Stomach smooth muscle (tissue), 2 donors: ENCODE results near the gene ITPR1.

Source experiments
- H3K27ac ChIP-seq: one replicate; pipeline ENCODE4 v1.7.0; 2013; ENCODE audit warnings: mild to moderate bottlenecking, low read length, inconsistent platforms
- H3K27me3 ChIP-seq, 2 donors: one replicate each; pipeline ENCODE4 v1.7.0; 2013; ENCODE audit warnings: low read length in 2 of 2; ENCODE audit not compliant: insufficient read depth in 2 of 2, control insufficient read depth in 1 of 2
- H3K36me3 ChIP-seq, 2 donors: one replicate each; pipeline ENCODE4 v1.7.0; 2013; ENCODE audit warnings: low read length in 2 of 2; ENCODE audit not compliant: control insufficient read depth in 2 of 2, insufficient read depth in 2 of 2
- H3K4me1 ChIP-seq: one replicate; pipeline ENCODE4 v1.7.0; 2013; ENCODE audit warnings: low read length; ENCODE audit not compliant: control insufficient read depth, insufficient read depth
- H3K4me3 ChIP-seq, 2 donors: one replicate each; pipeline ENCODE4 v1.7.0; 2013; ENCODE audit warnings: low read length in 2 of 2
- H3K9ac ChIP-seq, 2 donors: one replicate each; pipeline ENCODE4 v1.7.0; 2013; ENCODE audit warnings: low read length in 2 of 2, mild to moderate bottlenecking in 1 of 2
- H3K9me3 ChIP-seq, 2 donors: one replicate each; pipeline ENCODE4 v1.7.0; 2013; ENCODE audit warnings: low read length in 2 of 2; ENCODE audit not compliant: control insufficient read depth in 2 of 2
- donor health status: healthy.
- donor health status: Pancreatic carcinoma.

ITPR1 gene

DNA sequence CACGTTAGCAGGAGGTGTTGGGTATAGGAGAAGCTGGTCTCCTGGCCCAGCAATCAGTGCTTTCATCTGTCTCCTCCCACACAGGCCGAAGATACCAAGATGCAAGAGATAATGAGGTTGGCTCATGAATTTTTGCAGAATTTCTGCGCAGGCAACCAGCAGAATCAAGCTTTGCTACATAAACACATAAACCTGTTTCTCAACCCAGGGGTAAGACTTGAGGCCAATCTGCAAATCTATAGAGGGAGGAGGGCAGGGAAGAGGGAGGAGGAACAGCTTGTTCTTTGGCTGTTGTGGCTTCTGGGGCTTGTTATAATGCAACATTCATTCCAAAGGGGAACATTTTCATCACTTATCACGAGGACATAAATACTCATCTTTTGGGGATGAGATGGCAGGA lies 195.3 kb downstream of the ITPR1 start:
- no peaks in the 10 kb centered on the region for H3K27me3 ChIP-seq
- no peak overlapping the region for H3K4me3 ChIP-seq
- no peak overlapping the region for H3K9ac ChIP-seq
- H3K27ac ChIP-seq, result no peak overlapping the region
- no peaks in the 10 kb centered on the region for H3K4me1 ChIP-seq
- peaks cover 47 to 49% of the 10 kb centered on the region in 2 donors for H3K36me3 ChIP-seq
- H3K9me3 ChIP-seq, result peaks cover 0 to 3% of the 10 kb centered on the region in 2 donors

DNA sequence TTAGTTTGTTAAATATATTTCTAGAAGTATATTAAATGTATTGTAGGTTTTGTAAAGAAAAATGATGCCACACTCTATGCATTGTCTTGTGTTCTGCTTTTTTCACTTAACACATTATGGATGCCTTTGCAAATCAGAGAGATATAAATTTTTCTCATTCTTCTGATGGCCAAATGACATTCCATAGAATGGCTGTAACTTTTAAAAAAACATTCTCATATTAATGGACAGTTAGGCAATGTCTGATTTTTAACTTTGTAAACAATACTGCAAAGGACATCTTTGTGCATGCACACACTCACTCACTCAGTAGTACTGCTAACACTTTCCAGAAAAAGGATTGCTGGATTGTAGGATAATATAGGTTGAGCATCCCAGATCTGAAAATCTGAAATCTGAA lies 195.9 kb downstream of the ITPR1 start:
- Histone ChIP-seq H3K9ac (no peak overlapping the region), H3K36me3 (peaks cover 46 to 47% of the 10 kb centered on the region in 2 donors), H3K4me3 (no peak overlapping the region), H3K9me3 (peaks cover 0 to 3% of the 10 kb centered on the region in 2 donors), H3K27me3 (no peaks in the 10 kb centered on the region), H3K27ac (no peak overlapping the region), H3K4me1 (no peaks in the 10 kb centered on the region)

DNA sequence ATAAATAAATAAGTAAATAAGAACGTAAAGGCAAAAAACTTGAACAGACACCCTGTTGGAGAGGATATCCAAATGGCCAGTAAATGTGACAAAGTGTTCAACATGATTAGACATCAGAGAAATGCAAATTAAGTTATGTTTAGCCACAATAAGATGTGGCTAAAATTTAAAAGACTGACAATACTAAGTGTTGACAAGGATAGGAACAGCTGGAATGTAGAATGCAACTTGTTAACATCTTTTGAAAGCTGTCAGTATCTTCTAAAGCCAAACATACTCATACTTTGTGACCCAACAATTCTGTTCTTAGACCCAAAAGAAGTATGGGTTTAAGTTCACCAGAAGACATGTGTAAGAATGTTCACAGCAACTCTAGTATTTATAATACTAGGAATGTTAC lies 197.1 kb downstream of the ITPR1 start:
- Histone ChIP-seq H3K27me3 (no peaks in the 10 kb centered on the region), H3K9me3 (peaks cover 0 to 3% of the 10 kb centered on the region in 2 donors), H3K27ac (no peak overlapping the region), H3K4me1 (no peaks in the 10 kb centered on the region), H3K9ac (no peak overlapping the region), H3K36me3 (peaks cover 36 to 40% of the 10 kb centered on the region in 2 donors), H3K4me3 (no peak overlapping the region)

DNA sequence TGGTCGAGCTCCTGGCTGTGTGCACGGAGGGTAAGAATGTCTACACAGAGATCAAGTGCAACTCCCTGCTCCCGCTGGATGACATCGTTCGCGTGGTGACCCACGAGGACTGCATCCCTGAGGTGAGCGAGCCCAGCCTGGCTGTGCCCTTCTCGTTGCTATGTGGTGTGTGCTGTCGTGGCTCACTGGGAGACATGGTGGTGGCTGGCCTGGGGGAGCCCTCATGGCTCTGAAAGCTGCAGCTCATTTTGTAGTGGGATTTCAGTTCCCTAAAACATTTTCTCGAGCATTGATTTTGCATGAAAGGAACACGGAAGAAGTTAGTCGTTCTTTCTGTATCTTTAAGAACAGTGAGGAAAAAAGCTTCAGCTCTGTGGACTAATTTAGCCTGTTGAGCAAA lies 200.5 kb downstream of the ITPR1 start:
- Histone ChIP-seq H3K9ac (no peak overlapping the region), H3K4me1 (no peaks in the 10 kb centered on the region), H3K9me3 (no peaks in the 10 kb centered on the region), H3K27ac (no peak overlapping the region), H3K27me3 (no peaks in the 10 kb centered on the region), H3K4me3 (no peak overlapping the region), H3K36me3 (peaks cover 11 to 26% of the 10 kb centered on the region in 2 donors)

DNA sequence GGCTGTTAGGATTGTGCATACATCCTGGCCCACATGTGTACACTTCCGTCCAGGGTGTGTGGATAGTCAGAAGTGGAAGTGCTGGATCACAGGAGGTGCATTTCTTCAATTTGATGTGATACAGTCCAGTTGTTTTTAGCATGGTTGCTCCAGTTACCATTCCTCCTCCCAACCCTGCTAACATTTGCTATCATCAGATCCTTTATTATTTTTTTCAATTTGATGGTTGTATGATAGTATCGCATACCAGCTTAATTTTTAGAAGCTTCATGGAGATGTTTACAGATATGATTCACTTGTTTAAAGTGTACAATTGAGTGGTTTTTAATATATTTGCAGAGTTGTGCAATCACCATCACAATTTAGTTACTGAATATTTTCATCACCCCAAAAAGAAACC lies 202.7 kb downstream of the ITPR1 start:
- Histone ChIP-seq H3K9me3 (no peaks in the 10 kb centered on the region), H3K9ac (no peak overlapping the region), H3K27ac (no peak overlapping the region), H3K27me3 (no peaks in the 10 kb centered on the region), H3K4me1 (no peaks in the 10 kb centered on the region), H3K4me3 (no peak overlapping the region), H3K36me3 (peaks cover 19 to 21% of the 10 kb centered on the region in 2 donors)

DNA sequence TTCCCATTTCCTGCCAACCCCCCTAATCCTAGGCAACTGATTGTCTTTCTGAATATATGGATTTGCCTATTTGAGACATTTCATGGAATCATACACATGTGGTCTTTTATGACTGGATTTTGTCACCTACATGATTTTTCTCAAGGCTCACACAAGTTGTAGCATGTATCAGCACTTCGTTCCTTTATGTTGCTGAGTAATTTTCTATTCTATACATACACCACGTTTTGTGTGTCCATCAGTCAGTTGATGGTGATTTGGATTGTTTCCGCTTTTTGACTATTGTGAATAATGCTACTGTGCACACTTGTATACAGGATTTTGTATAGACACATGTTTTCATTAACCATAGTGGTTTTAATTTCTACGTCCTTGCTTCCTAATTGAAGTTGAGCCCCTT lies 203.1 kb downstream of the ITPR1 start:
- Histone ChIP-seq H3K27me3 (no peaks in the 10 kb centered on the region), H3K9ac (no peak overlapping the region), H3K4me3 (no peak overlapping the region), H3K9me3 (no peaks in the 10 kb centered on the region), H3K36me3 (peaks cover 23% of the 10 kb centered on the region in 2 donors), H3K4me1 (no peaks in the 10 kb centered on the region), H3K27ac (no peak overlapping the region)

DNA sequence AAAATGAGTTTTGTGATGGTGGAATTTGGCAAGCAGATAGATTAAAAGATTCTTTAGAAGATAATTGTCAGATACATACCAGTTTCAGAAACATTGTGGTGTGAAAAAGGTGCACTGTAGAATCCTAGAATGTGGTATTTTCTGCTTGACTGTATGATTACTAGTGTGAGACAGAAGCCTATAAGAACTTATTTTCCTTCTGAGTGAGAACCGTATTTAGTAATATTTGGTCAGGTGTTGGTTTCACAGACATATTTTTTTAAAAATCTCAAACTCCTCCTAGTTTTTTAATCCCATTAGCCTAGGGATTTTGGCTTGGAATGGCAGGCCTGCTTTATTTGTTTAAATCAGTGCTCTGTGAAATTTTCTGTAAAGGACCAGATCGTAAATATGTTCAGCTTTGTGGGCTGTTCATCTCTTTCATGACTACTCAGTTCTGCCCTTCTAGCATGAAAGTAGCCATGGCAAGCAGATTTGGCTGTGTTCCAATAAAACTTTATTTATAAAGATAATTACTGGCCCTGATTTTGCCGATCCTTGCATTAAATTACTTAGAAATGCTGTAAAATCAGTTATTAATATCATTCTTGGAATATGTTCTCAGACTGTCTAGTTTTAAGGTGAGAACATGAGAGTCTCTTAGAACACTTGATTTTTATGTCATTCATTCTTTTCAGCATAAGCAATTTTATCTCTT lies 205.1 kb downstream of the ITPR1 start:
- no peak overlapping the region for H3K4me3 ChIP-seq
- H3K9me3 ChIP-seq, result no peaks in the 10 kb centered on the region
- no peaks in the 10 kb centered on the region for H3K27me3 ChIP-seq
- no peak overlapping the region for H3K27ac ChIP-seq
- no peak overlapping the region for H3K9ac ChIP-seq
- H3K4me1 ChIP-seq, result no peaks in the 10 kb centered on the region
- H3K36me3 ChIP-seq, result peaks cover 20 to 32% of the 10 kb centered on the region in 2 donors

DNA sequence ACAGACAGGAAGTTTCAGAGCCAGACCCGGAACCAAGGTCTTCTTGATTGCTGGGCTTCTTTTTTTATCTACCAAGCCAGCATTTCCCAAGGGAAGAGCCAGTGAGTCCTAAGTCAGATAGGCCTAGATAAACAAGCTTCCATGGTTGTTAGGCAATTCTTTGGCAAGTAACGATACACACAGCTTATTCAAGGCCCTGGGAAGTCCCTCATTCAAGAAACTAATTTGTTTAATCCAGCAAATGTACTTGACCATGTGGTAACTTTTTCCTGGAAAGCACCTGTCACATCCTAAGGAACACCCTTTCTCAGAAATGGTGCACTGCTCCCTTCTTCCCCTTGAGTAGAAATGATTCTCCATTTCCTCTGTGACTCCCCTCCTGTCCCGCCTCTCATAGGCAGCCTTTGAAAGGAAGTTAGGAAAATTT lies 209.9 kb downstream of the ITPR1 start:
- H3K4me3 ChIP-seq, result no peak overlapping the region
- no peaks in the 10 kb centered on the region for H3K9me3 ChIP-seq
- H3K27me3 ChIP-seq, result no peaks in the 10 kb centered on the region
- no peak overlapping the region for H3K9ac ChIP-seq
- peaks cover 23 to 53% of the 10 kb centered on the region in 2 donors for H3K36me3 ChIP-seq
- peak overlapping the region; percentile 38 for H3K27ac ChIP-seq
- H3K4me1 ChIP-seq, result no peaks in the 10 kb centered on the region

DNA sequence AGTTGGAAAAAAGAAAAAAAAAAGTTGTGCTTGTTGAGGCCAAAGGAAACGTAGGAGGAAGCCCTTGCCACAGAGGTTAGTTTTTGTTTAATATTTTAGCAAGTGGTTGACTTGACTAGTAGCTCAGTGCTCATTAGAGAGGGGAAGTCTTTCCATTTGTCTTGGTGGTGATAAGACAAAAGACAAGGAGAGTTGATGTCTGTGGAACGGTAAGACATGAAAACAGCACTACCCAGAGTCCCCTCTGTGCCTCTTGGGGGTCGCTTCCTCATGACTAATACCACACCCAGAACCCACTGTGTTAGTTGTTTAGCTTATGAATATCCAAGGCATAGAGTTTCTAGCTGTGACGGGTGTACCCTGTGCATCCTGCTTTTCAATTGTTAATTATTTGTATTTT lies 211.4 kb downstream of the ITPR1 start:
- no peak overlapping the region for H3K4me3 ChIP-seq
- no peaks in the 10 kb centered on the region for H3K27me3 ChIP-seq
- no peaks in the 10 kb centered on the region for H3K9me3 ChIP-seq
- no peaks in the 10 kb centered on the region for H3K4me1 ChIP-seq
- H3K27ac ChIP-seq, result no peak overlapping the region
- H3K9ac ChIP-seq, result no peak overlapping the region
- peaks cover 30 to 52% of the 10 kb centered on the region in 2 donors for H3K36me3 ChIP-seq

DNA sequence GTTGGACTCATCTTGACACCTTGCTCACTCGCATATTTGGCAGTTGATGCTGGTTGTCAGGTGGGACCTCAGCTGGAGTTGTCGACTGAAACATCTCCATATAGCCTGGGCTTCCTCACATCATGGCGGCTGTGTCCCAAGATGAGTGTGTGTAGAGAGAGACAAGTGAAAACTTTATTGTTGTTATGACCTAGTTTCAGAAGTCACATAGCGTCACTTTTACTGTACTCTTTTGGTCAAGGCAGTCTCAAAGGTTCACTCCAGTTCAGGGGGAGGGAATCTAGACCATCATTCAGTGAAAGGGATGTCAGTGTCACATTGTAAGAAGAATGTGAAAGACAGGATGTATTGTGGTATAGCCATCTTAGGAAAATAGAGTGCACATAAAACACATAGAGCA lies 214.2 kb downstream of the ITPR1 start:
- Histone ChIP-seq H3K36me3 (peaks cover 19 to 32% of the 10 kb centered on the region in 2 donors), H3K9me3 (no peaks in the 10 kb centered on the region)

DNA sequence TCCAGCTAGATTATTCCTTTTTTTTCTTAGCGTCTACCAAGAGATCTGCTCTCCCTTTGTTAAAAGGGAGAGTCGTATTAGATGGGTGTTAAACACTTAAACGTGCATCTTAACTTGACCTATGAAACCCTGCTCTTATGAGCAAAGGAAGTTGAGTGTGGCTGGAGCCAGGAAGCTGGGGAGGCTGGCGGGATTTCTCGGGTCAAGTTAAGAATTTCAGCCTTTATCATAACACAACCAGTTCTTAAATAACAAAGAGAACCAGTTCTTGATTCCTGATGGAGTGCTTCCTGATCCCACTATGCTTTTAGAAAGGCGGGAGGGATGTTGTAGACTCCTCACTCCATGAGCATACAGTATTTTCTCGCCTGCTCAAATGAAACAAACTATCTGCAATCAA lies 215.1 kb downstream of the ITPR1 start:
- H3K9ac ChIP-seq, result no peak overlapping the region
- no peak overlapping the region for H3K27ac ChIP-seq
- H3K4me1 ChIP-seq, result no peaks in the 10 kb centered on the region
- no peaks in the 10 kb centered on the region for H3K9me3 ChIP-seq
- H3K36me3 ChIP-seq, result peaks cover 19 to 25% of the 10 kb centered on the region in 2 donors
- H3K27me3 ChIP-seq, result no peaks in the 10 kb centered on the region
- no peak overlapping the region for H3K4me3 ChIP-seq

More for the DNA sequence above, 214.2 kb downstream of the ITPR1 start:
- Histone ChIP-seq H3K27me3 (no peaks in the 10 kb centered on the region), H3K27ac (no peak overlapping the region), H3K4me1 (no peaks in the 10 kb centered on the region), H3K4me3 (no peak overlapping the region), H3K9ac (no peak overlapping the region)
